ENCODE data around the gene CITED2. TPM values are rescaled to one million over a fixed set of nuclear protein-coding genes. Genes with fewer than 3 reads are reported as not detected.
A peak's percentile ranks its signal among the peaks of the same experiment; 100 is the strongest.

Gene CITED2
- polyA plus RNA-seq, 3 donors, result 22.9 to 71.6 (median 43.9) TPM

- H3K4me3 Mint-ChIP-seq, result peak overlapping the region; percentile 55 to 84
- H3K27ac Mint-ChIP-seq, result peak overlapping the region in 5 of 7 donors; percentile 33 to 98 (median 48)
- H3K4me1 ChIP-seq (ENCODE audit: control insufficient read depth in 1 of 2, insufficient read depth in 2 of 2, low read length in 2 of 2), result peaks cover 26 to 37% of the 10 kb centered on the region in 2 donors
Measured at GRCh38 chr6:139371421-139372203, 2.8 kb downstream of the CITED2 start.

More at GRCh38 chr6:139371421-139372203, 2.8 kb downstream of the CITED2 start:
- intact Hi-C loops (cut with micrococcal nuclease), result loop anchor here (5.0 to 10.0 kb wide), 8 partner anchors 44 to 553 kb away; partner anchors contain the start of gene HECA (in 2 of the 2)
- H3K9me3 Mint-ChIP-seq, result peaks cover 0 to 3% (median 0%) of the 10 kb centered on the region in 7 donors
- DNase-seq, result no peak
- peaks cover 40% of the 10 kb centered on the region for H4K20me1 ChIP-seq (ENCODE audit: insufficient read depth, low read length)
- H3K9me3 ChIP-seq (replicated peaks in 1 of 2; ENCODE audit: control insufficient read depth in 1 of 2, insufficient read depth in 1 of 2, low read length in 2 of 2), result no peaks in the 10 kb centered on the region
- no peaks in the 10 kb centered on the region for H3K27me3 ChIP-seq (ENCODE audit: control insufficient read depth in 2 of 2, insufficient read depth in 2 of 2, low read length in 2 of 2)
- peak overlapping the region; percentile 93 for H3K4me2 ChIP-seq (replicated peaks; ENCODE audit: extremely low read depth, low read length, poor library complexity, severe bottlenecking)
- H3K36me3 ChIP-seq (replicated peaks in 1 of 2; ENCODE audit: control insufficient read depth in 1 of 2, insufficient read depth in 2 of 2, low read length in 2 of 2), result peaks cover 4 to 15% of the 10 kb centered on the region in 2 donors
- H3K4me3 ChIP-seq (replicated peaks in 1 of 3; ENCODE audit: low read depth in 2 of 3, low read length in 3 of 3), result peak overlapping the region; percentile 74 to 95 (median 74)
- H3K36me3 Mint-ChIP-seq, result peaks cover 21 to 32% of the 10 kb centered on the region in 2 donors
- H3K4me1 Mint-ChIP-seq, result peaks cover 36% of the 10 kb centered on the region
- H3K27ac ChIP-seq (ENCODE audit: low read depth in 1 of 2, low read length in 2 of 2), result peak overlapping the region in 1 of 2 donors; percentile 96
- peaks cover 0 to 2% (median 0%) of the 10 kb centered on the region in 3 donors for H3K27me3 Mint-ChIP-seq (ENCODE audit: low read depth in 3 of 3)
- H3K79me2 ChIP-seq (ENCODE audit: insufficient read depth, low read length), result peaks cover 47% of the 10 kb centered on the region
- no peak overlapping the region for H2AFZ ChIP-seq (ENCODE audit: insufficient read depth, low read depth, low read length, poor library complexity, severe bottlenecking)
- peak overlapping the region; percentile 11 for H3K9ac ChIP-seq (ENCODE audit: insufficient read depth, low read length, poor library complexity, severe bottlenecking)
- no peak for TF ChIP-seq CTCF (IDR thresholded peaks at IDR 0.05)
- 71% methylated on average over 1 of the region's 3 CpGs for WGBS (ENCODE audit: insufficient coverage)
